ENCODE data around the gene EPB41L2. TPM values are rescaled to one million over a fixed set of nuclear protein-coding genes. Genes with fewer than 3 reads are reported as not detected.
A peak's percentile ranks its signal among the peaks of the same experiment; 100 is the strongest.

EPB41L2 gene
- total and polyA plus RNA-seq, 8 donors, result 13.0 to 63.0 (median 17.4) TPM

- TF ChIP-seq CTCF (IDR thresholded peaks at IDR 0.05), result no peak
- Histone ChIP-seq H3K4me3 (no peak overlapping the region), H3K4me1 (peaks cover 0 to 4% (median 0%) of the 10 kb centered on the region in 3 donors), H3K27ac (no peak overlapping the region), H3K9me3 (no peaks in the 10 kb centered on the region), H3K36me3 (no peaks in the 10 kb centered on the region), H3K27me3 (no peaks in the 10 kb centered on the region)
- ATAC-seq (no peak), DNase-seq (no peak), FAIRE-seq (no peak)
- whole genome bisulfite sequencing, 2 donors, result 70 to 72% methylated on average over 5 of the region's 5 CpGs
- intact Hi-C loops (cut with DNase I), result no loop called here
These were observed 98.0 kb downstream of the EPB41L2 start for GRCh38 chr6:130964808-130965604.

DNA sequence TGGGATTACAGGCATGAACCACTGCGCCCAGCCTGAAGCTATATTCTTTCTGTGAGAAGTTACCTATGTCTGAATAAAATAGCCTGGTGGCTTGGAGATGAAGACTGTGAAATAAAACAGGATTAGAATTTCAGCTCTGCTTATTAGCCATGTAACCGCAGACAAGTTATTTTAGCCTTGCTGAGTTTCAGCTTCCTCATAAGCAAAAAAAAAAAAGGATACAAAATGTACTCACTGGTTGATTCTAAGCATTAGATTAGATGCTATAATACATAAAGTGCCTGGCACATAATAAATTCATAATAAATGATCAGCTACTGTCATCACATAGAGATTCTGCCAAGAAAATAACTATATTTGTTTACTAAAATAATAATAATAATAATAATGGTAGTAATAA, 98.8 kb downstream of the EPB41L2 start:
- no peak for DNase-seq
- H3K36me3 ChIP-seq, result no peaks in the 10 kb centered on the region
- 95 to 100% methylated on average over 2 of the region's 2 CpGs for WGBS, 2 donors
- TF ChIP-seq CTCF (IDR thresholded peaks at IDR 0.05), result no peak
- no peaks in the 10 kb centered on the region for H3K9me3 ChIP-seq
- no peak overlapping the region for H3K27ac ChIP-seq
- intact Hi-C loops (cut with DNase I), result no loop called here
- peaks cover 0 to under 1% (median 0%) of the 10 kb centered on the region in 3 donors for H3K4me1 ChIP-seq
- H3K27me3 ChIP-seq, result no peaks in the 10 kb centered on the region
- no peak for ATAC-seq
- H3K4me3 ChIP-seq, result no peak overlapping the region
- no peak for FAIRE-seq

- intact Hi-C loops (cut with DNase I), result no loop called here
- H3K4me3 ChIP-seq, result no peak overlapping the region
- no peaks in the 10 kb centered on the region for H3K27me3 ChIP-seq
- no peaks in the 10 kb centered on the region for H3K9me3 ChIP-seq
- DNase-seq, result no peak
- H3K36me3 ChIP-seq, result no peaks in the 10 kb centered on the region
- no peak for FAIRE-seq
- no peak for TF ChIP-seq CTCF (IDR thresholded peaks at IDR 0.05)
- WGBS, 2 donors, result 62 to 65% methylated on average over 2 of the region's 2 CpGs
- no peak overlapping the region for H3K27ac ChIP-seq
- no peaks in the 10 kb centered on the region for H3K4me1 ChIP-seq
- ATAC-seq, result peak in 2 of 4 donors; percentile 43 to 54
These were observed 100.1 kb downstream of the EPB41L2 start for GRCh38 chr6:130962966-130963365.

GRCh38 chr6:130961148-130961547, 101.9 kb downstream of the EPB41L2 start:
- ATAC-seq (no peak), FAIRE-seq (no peak)
- intact Hi-C loops (cut with DNase I), result no loop called here

More at GRCh38 chr6:130961148-130961547, 101.9 kb downstream of the EPB41L2 start:
- 70 to 80% methylated on average over 3 of the region's 3 CpGs for WGBS, 2 donors
- H3K4me1 ChIP-seq, result no peaks in the 10 kb centered on the region
- DNase-seq, result no peak
- H3K4me3 ChIP-seq, result no peak overlapping the region
- H3K27me3 ChIP-seq, result no peaks in the 10 kb centered on the region
- H3K27ac ChIP-seq, result no peak overlapping the region
- H3K36me3 ChIP-seq, result no peaks in the 10 kb centered on the region
- TF ChIP-seq CTCF (IDR thresholded peaks at IDR 0.05), result no peak
- no peaks in the 10 kb centered on the region for H3K9me3 ChIP-seq

All from pancreas (tissue), 10 donors.